ENCODE results near the gene PTCD2. TPM values are rescaled to one million over a fixed set of nuclear protein-coding genes. Genes with fewer than 3 reads are reported as not detected.

Gene PTCD2
- total and polyA plus RNA-seq, 2 donors (not counting 3 experiments of a cell fraction or from before 2014, with no cell fraction given), result 4.3 to 6.7 TPM

GRCh38 chr5:72324189-72324825, 4.1 kb downstream of the PTCD2 start:
- H3K79me2 ChIP-seq (ENCODE audit: control insufficient read depth, insufficient read depth, low read length), result peaks cover 3% of the 10 kb centered on the region
- no peak overlapping the region for H3K27ac ChIP-seq (ENCODE audit: insufficient read depth, low read depth, low read length)
- intact Hi-C loops (cut with micrococcal nuclease) (no loop called here), dilution Hi-C loops (cut with MboI; ENCODE audit: extremely low pct_ligation_motif_present, low sequenced_read_pairs) (no loop called here)
- H3K9ac ChIP-seq (replicated peaks; ENCODE audit: extremely low read depth, insufficient read depth, low read length), result no peak overlapping the region
- H4K20me1 ChIP-seq (replicated peaks; ENCODE audit: control insufficient read depth, extremely low read depth, insufficient read depth, low read length), result no peaks in the 10 kb centered on the region
- H3K36me3 ChIP-seq (ENCODE audit: control insufficient read depth in 2 of 2, extremely low read depth in 1 of 2, insufficient read depth in 2 of 2, low read length in 2 of 2), result peaks cover 2 to 10% of the 10 kb centered on the region in 2 experiments
- H3K4me2 ChIP-seq (ENCODE audit: insufficient read depth, low read length), result no peak overlapping the region
- no peak for FAIRE-seq
- ChIA-PET POLR2A (no interaction called here), CTCF (no interaction called here)
- BruUV-seq (replicated peaks), result no TSS peak
- no peak for DNase-seq (ENCODE audit: low read depth, low spot score)
- H3K4me3 ChIP-seq (replicated peaks in 1 of 3; ENCODE audit: insufficient read depth in 1 of 3, low read depth in 1 of 3, low read length in 3 of 3), result no peak overlapping the region
- no peak overlapping the region for H2AFZ ChIP-seq (ENCODE audit: low read depth, low read length)
- H3K9me3 ChIP-seq (replicated peaks; ENCODE audit: control insufficient read depth, insufficient read depth, low read length), result no peaks in the 10 kb centered on the region
- TF ChIP-seq MAX (IDR thresholded peaks at IDR 0.05; ENCODE audit: insufficient read depth, insufficient read length), result no peak
- TF ChIP-seq JUN (IDR thresholded peaks at IDR 0.05; ENCODE audit: borderline replicate concordance, insufficient read depth, insufficient read length, low read depth), result no peak
- TF ChIP-seq GATA2 (IDR thresholded peaks at IDR 0.05; ENCODE audit: insufficient read depth, insufficient read length, low read depth, low read length), result no peak
- TF ChIP-seq FOS (IDR thresholded peaks at IDR 0.05; ENCODE audit: borderline replicate concordance, insufficient read depth, low read length), result no peak
- no peak for TF ChIP-seq POLR2AphosphoS5 (IDR thresholded peaks at IDR 0.05; ENCODE audit: insufficient read depth, low read depth, low read length)
- TF ChIP-seq EZH2 (IDR thresholded peaks at IDR 0.05; ENCODE audit: borderline replicate concordance, low read depth, low read length, severe bottlenecking), result no peak
- no peak for TF ChIP-seq CTCF (IDR thresholded peaks at IDR 0.05; ENCODE audit: extremely low read depth in 1 of 2, insufficient read depth in 1 of 2, low read depth in 1 of 2, low read length in 2 of 2)
- no peak for TF ChIP-seq MYC (IDR thresholded peaks at IDR 0.05; ENCODE audit: low read depth, low read length)
- TF ChIP-seq POLR2A (IDR thresholded peaks at IDR 0.05; ENCODE audit: low read depth, low read length), result no peak
- no peaks in the 10 kb centered on the region for H3K27me3 ChIP-seq (ENCODE audit: control insufficient read depth in 2 of 2, insufficient read depth in 2 of 2, low read length in 2 of 2)
- no peaks in the 10 kb centered on the region for H3K9me1 ChIP-seq (replicated peaks; ENCODE audit: control insufficient read depth, extremely low read depth, insufficient read depth, low read length)
- peaks cover under 1% of the 10 kb centered on the region for H3K4me1 ChIP-seq (ENCODE audit: control insufficient read depth, extremely low read depth, insufficient read depth, low read length)
